ENCODE data around the gene NUP210L. TPM values are rescaled to one million over a fixed set of nuclear protein-coding genes. Genes with fewer than 3 reads are reported as not detected.

NUP210L gene
- total RNA-seq, 2 donors from 2014 or later: 0.07 to 0.11 TPM

- Histone ChIP-seq H3K36me3 (ENCODE audit: control insufficient read depth, insufficient read depth, low read length) (peaks cover 44% of the 10 kb centered on the region), H3K4me3 (ENCODE audit: low read length) (peak within 1 kb of the TSS; percentile 99), H3K4me1 (ENCODE audit: control insufficient read depth, insufficient read depth, low read length) (no peaks in the 10 kb centered on the region), H3K9me3 (ENCODE audit: control insufficient read depth, low read length) (no peaks in the 10 kb centered on the region), H3K9ac (ENCODE audit: extremely low read depth, low read length, poor library complexity, severe bottlenecking) (peak within 1 kb of the TSS; percentile 94), H3K27ac (ENCODE audit: low read depth, low read length) (peak within 1 kb of the TSS; percentile 70), H3K27me3 (ENCODE audit: control insufficient read depth, insufficient read depth, low read length, poor library complexity, severe bottlenecking) (no peaks in the 10 kb centered on the region)
- Mint-ChIP-seq H3K9me3 (peaks cover 1% of the 10 kb centered on the region), H3K4me3 (peak within 1 kb of the TSS; percentile 95), H3K4me1 (peaks cover 15% of the 10 kb centered on the region), H3K36me3 (ENCODE audit: low read depth) (peaks cover 40% of the 10 kb centered on the region), H3K27me3 (ENCODE audit: insufficient read depth) (no peaks in the 10 kb centered on the region), H3K27ac (peak within 1 kb of the TSS; percentile 99)
- TF ChIP-seq CTCF (conservative IDR thresholded peaks at IDR 0.05): no peak
- peak; percentile 96 for DNase-seq
- 0 to 1% methylated on average over 23 to 36 of the region's 36 CpGs for WGBS, 2 experiments (ENCODE audit: insufficient coverage in 1 of 2, insufficient read length in 1 of 2)
Measured at GRCh38 chr1:153990468-153991150, 164.3 kb downstream of the NUP210L start, which contains the start of gene RPS27. Gene RPS27, plus strand, starts transcription at chr1:153990762. Its CDS starts 35 bp downstream, at chr1:153990797.

DNA sequence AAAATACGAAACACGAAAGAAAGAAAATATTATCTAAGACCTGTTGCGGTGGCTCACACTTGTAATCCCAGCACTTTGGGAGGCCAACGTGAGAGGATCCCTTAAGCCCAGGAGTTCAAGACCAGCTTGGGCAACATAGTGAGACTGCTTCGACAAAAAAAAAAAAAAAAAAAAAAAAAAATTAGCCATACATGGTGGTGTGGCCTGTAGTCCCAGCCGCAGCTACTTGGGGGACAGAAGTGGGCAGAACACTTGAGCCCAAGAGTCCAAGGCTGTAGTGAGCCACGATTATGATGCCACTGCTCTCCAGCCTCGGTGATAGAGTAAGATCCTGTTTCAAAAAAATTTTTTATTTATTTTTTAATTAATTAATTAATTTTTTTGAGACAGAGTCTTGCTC is 167.3 kb downstream of the NUP210L start:
- no peaks in the 10 kb centered on the region for H3K9me3 ChIP-seq (ENCODE audit: control insufficient read depth, low read length)
- H3K4me3 ChIP-seq (ENCODE audit: low read length): no peak overlapping the region
- whole genome bisulfite sequencing, 2 experiments (ENCODE audit: insufficient coverage in 1 of 2, insufficient read length in 1 of 2): 91 to 98% methylated on average over 6 to 7 of the region's 8 CpGs
- H3K27ac ChIP-seq (ENCODE audit: low read depth, low read length): no peak overlapping the region
- TF ChIP-seq CTCF (conservative IDR thresholded peaks at IDR 0.05): no peak
- no peaks in the 10 kb centered on the region for H3K9me3 Mint-ChIP-seq
- no peak for DNase-seq
- H3K4me1 ChIP-seq (ENCODE audit: control insufficient read depth, insufficient read depth, low read length): no peaks in the 10 kb centered on the region
- peaks cover 26% of the 10 kb centered on the region for H3K36me3 Mint-ChIP-seq (ENCODE audit: low read depth)
- no peaks in the 10 kb centered on the region for H3K27me3 ChIP-seq (ENCODE audit: control insufficient read depth, insufficient read depth, low read length, poor library complexity, severe bottlenecking)
- no peak overlapping the region for H3K9ac ChIP-seq (ENCODE audit: extremely low read depth, low read length, poor library complexity, severe bottlenecking)
- H3K27me3 Mint-ChIP-seq (ENCODE audit: insufficient read depth): no peaks in the 10 kb centered on the region
- peaks cover 27% of the 10 kb centered on the region for H3K36me3 ChIP-seq (ENCODE audit: control insufficient read depth, insufficient read depth, low read length)
- H3K27ac Mint-ChIP-seq: no peak overlapping the region
- peaks cover 20% of the 10 kb centered on the region for H3K4me1 Mint-ChIP-seq
- no peak overlapping the region for H3K4me3 Mint-ChIP-seq

DNA sequence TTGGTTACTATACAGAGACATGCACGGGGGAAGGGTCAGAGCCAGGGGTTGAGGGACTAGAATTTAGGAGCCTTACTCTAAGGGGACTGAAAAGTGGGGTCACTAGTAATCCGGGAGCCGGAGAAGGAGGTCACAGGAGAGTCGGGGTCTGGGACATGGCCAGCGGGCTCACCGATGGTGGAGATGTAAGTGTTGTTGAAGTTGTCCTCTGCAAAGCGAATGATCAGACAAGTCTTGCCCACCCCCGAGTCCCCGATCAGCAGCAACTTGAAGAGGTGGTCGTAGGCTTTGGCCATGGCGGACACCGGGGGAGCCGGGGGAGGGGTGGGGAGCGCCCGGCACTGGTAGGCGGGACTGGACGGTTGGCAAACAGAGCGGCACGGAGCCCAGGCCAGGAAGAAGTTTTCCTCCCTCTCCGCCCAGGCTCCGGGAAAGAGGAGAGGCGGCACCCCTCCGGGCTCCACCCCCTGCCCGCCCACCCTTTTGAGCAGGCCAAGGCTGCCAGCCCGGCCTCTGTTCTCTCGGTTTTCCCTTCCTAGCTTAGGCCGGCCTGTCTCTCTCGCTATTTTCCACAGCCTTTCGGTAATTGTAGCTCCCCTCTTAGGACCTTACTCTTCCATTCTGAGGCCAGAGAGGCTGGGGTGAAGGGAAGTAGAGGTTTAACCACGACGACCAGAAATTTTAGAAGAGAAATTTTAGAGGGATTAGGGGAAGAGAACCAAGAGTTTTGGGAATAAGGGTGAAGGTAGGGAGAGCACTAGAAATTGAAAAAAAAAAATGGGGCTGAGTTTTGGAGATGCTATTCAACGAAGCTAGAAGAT is 168.7 kb downstream of the NUP210L start, which contains the start of gene RAB13:
Gene RAB13 (minus strand): TSS at position 399 of the 821 bp plus-strand sequence. CDS start 103 bp downstream, at position 296.
- Histone ChIP-seq H3K27ac (ENCODE audit: low read depth, low read length) (peak within 1 kb of the TSS; percentile 78), H3K9ac (ENCODE audit: extremely low read depth, low read length, poor library complexity, severe bottlenecking) (peak within 1 kb of the TSS; percentile 56)

More for the DNA sequence above, 168.7 kb downstream of the NUP210L start, which contains the start of gene RAB13:
- no peaks in the 10 kb centered on the region for H3K27me3 ChIP-seq (ENCODE audit: control insufficient read depth, insufficient read depth, low read length, poor library complexity, severe bottlenecking)
- H3K4me1 ChIP-seq (ENCODE audit: control insufficient read depth, insufficient read depth, low read length): no peaks in the 10 kb centered on the region
- Mint-ChIP-seq H3K36me3 (ENCODE audit: low read depth) (peaks cover 22% of the 10 kb centered on the region), H3K4me1 (peaks cover 10% of the 10 kb centered on the region), H3K4me3 (peak within 1 kb of the TSS; percentile 94), H3K27ac (peak within 1 kb of the TSS; percentile 95), H3K27me3 (ENCODE audit: insufficient read depth) (no peaks in the 10 kb centered on the region), H3K9me3 (no peaks in the 10 kb centered on the region)
- DNase-seq: peak; percentile 96
- TF ChIP-seq CTCF (conservative IDR thresholded peaks at IDR 0.05): no peak
- peaks cover 16% of the 10 kb centered on the region for H3K36me3 ChIP-seq (ENCODE audit: control insufficient read depth, insufficient read depth, low read length)
- 0% methylated on average over 5 to 31 of the region's 32 CpGs for WGBS, 2 experiments (ENCODE audit: insufficient coverage in 1 of 2, insufficient read length in 1 of 2)
- H3K9me3 ChIP-seq (ENCODE audit: control insufficient read depth, low read length): no peaks in the 10 kb centered on the region
- H3K4me3 ChIP-seq (ENCODE audit: low read length): peak within 1 kb of the TSS; percentile 89

Measured in endodermal cell (in vitro differentiated cells).